GM18861 (cell line): ENCODE results near the gene PCBP1.
"Not testable (repeated sequence)": the region's sequence is repeated elsewhere in the genome, so short reads cannot be mapped to it uniquely, and the experiment has no call there.

Experiments used
- ATAC-seq: cut with Tn5 transposase; IDR thresholded peaks from one replicate; pipeline ENCODE4 v1.9.1; 2021; ENCODE audit not compliant: unreplicated experiment

Gene PCBP1

GRCh38 chr2:70086838-70087701 lies at the start of gene PCBP1:
PCBP1 (plus strand) TSS chr2:70087477; CDS start chr2:70087744, 267 bp downstream.
- peak; percentile 17 for ATAC-seq

- ATAC-seq = no peak
Measured at GRCh38 chr2:70039366-70039765, 47.9 kb upstream of the PCBP1 start.

GRCh38 chr2:70041663-70042062 lies 45.6 kb upstream of the PCBP1 start:
- ATAC-seq = no peak

- no peak for ATAC-seq
Measured at GRCh38 chr2:70042246-70042645, 45.0 kb upstream of the PCBP1 start.

- ATAC-seq = no peak
Measured at GRCh38 chr2:70043252-70043875, 43.9 kb upstream of the PCBP1 start.

GRCh38 chr2:70044290-70045040 lies 42.8 kb upstream of the PCBP1 start:
- no peak for ATAC-seq

GRCh38 chr2:70045405-70045804 lies 41.9 kb upstream of the PCBP1 start:
- no peak for ATAC-seq

- no peak for ATAC-seq
Measured at GRCh38 chr2:70045932-70046331, 41.3 kb upstream of the PCBP1 start.

GRCh38 chr2:70046534-70046933 lies 40.7 kb upstream of the PCBP1 start:
- no peak for ATAC-seq

- no peak for ATAC-seq
Measured at GRCh38 chr2:70047451-70047850, 39.8 kb upstream of the PCBP1 start.

- no peak for ATAC-seq
Measured at GRCh38 chr2:70049255-70049654, 38.0 kb upstream of the PCBP1 start.

GRCh38 chr2:70050631-70051425 lies 36.4 kb upstream of the PCBP1 start:
- ATAC-seq = no peak

- ATAC-seq = not testable (repeated sequence)
Measured at GRCh38 chr2:70055259-70055658, 32.0 kb upstream of the PCBP1 start.

- no peak for ATAC-seq
Measured at GRCh38 chr2:70061317-70061716, 26.0 kb upstream of the PCBP1 start.

GRCh38 chr2:70062270-70062669 lies 25.0 kb upstream of the PCBP1 start:
- ATAC-seq = no peak

GRCh38 chr2:70068119-70068518 lies 19.2 kb upstream of the PCBP1 start:
- ATAC-seq = no peak

- peak; percentile 70 for ATAC-seq
Measured at GRCh38 chr2:70069049-70069448, 18.2 kb upstream of the PCBP1 start.

GRCh38 chr2:70070542-70071268 lies 16.6 kb upstream of the PCBP1 start:
- ATAC-seq = peak; percentile 63

- ATAC-seq = no peak
Measured at GRCh38 chr2:70073493-70073892, 13.8 kb upstream of the PCBP1 start.

- ATAC-seq = no peak
Measured at GRCh38 chr2:70078384-70078783, 8.9 kb upstream of the PCBP1 start.
